Keratinocyte (primary cell): ENCODE results near the gene TCIRG1.

Experiments
- EZH2 ChIP-seq: IDR thresholded peaks from one replicate; pipeline ENCODE4 v1.6.1; 2012; ENCODE audit warnings: inconsistent platforms, mild to moderate bottlenecking, low read length, moderate library complexity
- TF ChIP-seq, protein P1 (sequence below), 3 experiments: IDR thresholded peaks in 1 of 3; conservative IDR thresholded peaks in 1 of 3; optimal IDR thresholded peaks in 1 of 3; 2 replicates in 2 of 3; 3 replicates in 1 of 3; pipeline versions ENCODE3 to v1.5.1; 2011; ENCODE audit warnings: low read length in 3 of 3, mild to moderate bottlenecking in 3 of 3, moderate library complexity in 2 of 3, control low read depth in 1 of 3, inconsistent platforms in 1 of 3; ENCODE audit not compliant: insufficient read depth in 2 of 3; ENCODE audit errors: extremely low read depth in 1 of 3

DNA sequence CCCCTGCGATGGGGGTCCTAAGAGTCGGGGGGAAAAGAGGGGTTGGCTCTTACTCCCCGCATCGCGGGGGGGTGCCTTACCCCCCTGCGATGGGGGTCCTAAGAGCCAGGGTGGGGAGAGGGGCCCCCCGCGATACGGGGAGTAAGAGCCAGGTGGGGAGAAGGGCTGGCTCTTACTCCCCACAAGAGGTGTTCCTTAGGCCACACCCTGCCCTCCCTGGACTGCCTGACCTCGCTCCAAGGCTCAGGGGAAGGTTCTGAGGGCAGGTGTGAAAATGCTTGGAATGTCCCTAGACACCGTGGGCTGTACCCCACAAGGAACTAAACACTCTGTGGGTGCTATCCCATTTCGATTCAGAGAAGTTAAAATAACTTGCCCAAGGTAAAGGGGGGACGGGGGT lies 42.8 kb upstream of the TCIRG1 start:
- TF ChIP-seq, protein P1, sequence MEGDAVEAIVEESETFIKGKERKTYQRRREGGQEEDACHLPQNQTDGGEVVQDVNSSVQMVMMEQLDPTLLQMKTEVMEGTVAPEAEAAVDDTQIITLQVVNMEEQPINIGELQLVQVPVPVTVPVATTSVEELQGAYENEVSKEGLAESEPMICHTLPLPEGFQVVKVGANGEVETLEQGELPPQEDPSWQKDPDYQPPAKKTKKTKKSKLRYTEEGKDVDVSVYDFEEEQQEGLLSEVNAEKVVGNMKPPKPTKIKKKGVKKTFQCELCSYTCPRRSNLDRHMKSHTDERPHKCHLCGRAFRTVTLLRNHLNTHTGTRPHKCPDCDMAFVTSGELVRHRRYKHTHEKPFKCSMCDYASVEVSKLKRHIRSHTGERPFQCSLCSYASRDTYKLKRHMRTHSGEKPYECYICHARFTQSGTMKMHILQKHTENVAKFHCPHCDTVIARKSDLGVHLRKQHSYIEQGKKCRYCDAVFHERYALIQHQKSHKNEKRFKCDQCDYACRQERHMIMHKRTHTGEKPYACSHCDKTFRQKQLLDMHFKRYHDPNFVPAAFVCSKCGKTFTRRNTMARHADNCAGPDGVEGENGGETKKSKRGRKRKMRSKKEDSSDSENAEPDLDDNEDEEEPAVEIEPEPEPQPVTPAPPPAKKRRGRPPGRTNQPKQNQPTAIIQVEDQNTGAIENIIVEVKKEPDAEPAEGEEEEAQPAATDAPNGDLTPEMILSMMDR (optimal IDR thresholded peaks at IDR 0.05 in 1 of 3, IDR thresholded peaks at IDR 0.05 in 1 of 3, conservative IDR thresholded peaks at IDR 0.05 in 1 of 3; ENCODE audit: extremely low read depth in 1 of 3, insufficient read depth in 2 of 3, low read length in 3 of 3): no peak
- TF ChIP-seq EZH2: no peak
